Suprapubic skin (tissue), 4 donors: Measurements from ENCODE around the gene KDM5A.

ENCODE experiments used
- CTCF ChIP-seq, 2 donors: fragments of 200-600 bp in 1 of 2; fragments of 450-650 bp in 1 of 2; sonication (generic) in 1 of 2; IDR thresholded peaks; one replicate each; pipeline ENCODE4 v1.5.1; 2016 to 2019; ENCODE audit warnings: antibody characterized with exemption in 2 of 2, mild to moderate bottlenecking in 1 of 2, moderate library complexity in 1 of 2
- EP300 ChIP-seq: sonication (generic); formaldehyde crosslinking; IDR thresholded peaks from one replicate; pipeline ENCODE4 v1.6.1; 2017; ENCODE audit warnings: antibody characterized with exemption
- POLR2A ChIP-seq, 2 donors: fragments of 450-650 bp; IDR thresholded peaks; one replicate each; pipeline ENCODE4 v1.6.1; 2017; ENCODE audit warnings: antibody characterized with exemption in 2 of 2, mild to moderate bottlenecking in 2 of 2, moderate library complexity in 2 of 2
- POLR2AphosphoS5 ChIP-seq, 3 donors: sonication (generic); formaldehyde crosslinking; IDR thresholded peaks; one replicate each; pipeline ENCODE4 v1.6.1; 2017; ENCODE audit warnings: antibody characterized with exemption in 3 of 3

- no peak for TF ChIP-seq CTCF (IDR thresholded peaks at IDR 0.05)
- no peak for TF ChIP-seq POLR2A (IDR thresholded peaks at IDR 0.05)
- TF ChIP-seq POLR2AphosphoS5 (IDR thresholded peaks at IDR 0.05), result no peak
- no peak for TF ChIP-seq EP300
These were observed 113.3 kb downstream of the KDM5A start for GRCh38 chr12:275812-276211.
